Astrocyte of the spinal cord (primary cell): ENCODE measurements around the gene MPPED1.

Experiments
- DNase-seq: peaks from one replicate; pipeline ENCODE4 v3.0.0; 2011; ENCODE audit warnings: low read depth, low spot score
- H3K4me3 ChIP-seq: 2 replicates; pipeline ENCODE4 v1.5.1; 2011; ENCODE audit warnings: low read depth, mild to moderate bottlenecking, low read length, moderate library complexity
- in situ Hi-C: cut with HindIII; loops from 2 replicates; pipeline ENCODE4 v1.10.0; 2017; ENCODE audit warnings: low sequenced_read_pairs
- TF ChIP-seq, protein P1 (sequence below): IDR thresholded peaks from 2 replicates; pipeline ENCODE4 v1.5.1; 2012; ENCODE audit warnings: low read depth, mild to moderate bottlenecking, low read length, inconsistent platforms

The MPPED1 gene

DNA sequence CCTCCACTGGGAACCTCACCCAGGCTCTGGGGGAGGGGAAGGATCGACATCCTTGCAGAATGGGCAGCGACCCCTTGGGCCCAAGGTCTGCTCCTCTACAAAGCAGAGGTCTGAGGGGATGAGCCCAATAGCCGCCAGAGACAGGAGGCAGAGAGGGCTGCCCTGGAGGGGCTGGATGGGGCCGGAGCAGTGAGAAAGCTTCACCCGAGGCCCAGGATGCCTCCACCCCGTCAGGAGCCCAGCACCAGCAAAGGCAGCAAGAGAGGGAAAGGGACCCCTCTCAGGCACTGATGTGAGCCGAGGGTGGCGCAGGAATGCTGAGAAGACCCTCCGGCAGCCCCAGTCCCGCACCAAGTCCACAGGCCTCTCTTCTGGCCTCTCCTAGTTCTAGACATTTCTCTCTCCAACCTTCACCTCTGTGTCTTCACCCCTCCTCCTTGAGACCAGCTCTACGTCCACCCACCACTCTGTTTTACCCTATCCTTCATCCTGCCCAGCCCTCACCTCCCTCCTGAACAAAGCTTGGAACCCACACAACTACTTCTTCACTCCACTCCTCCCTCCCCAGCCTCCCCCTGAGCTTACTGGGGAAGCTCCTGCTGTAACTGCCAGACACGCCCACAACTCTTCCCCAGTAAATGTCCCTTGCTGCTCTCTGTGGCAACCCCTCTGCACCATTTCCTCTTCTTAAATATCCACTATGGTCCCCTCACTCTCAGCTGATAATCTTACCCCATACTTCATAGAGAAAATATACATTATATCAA lies 131.9 kb downstream of the MPPED1 start:
- no peak for DNase-seq
- H3K4me3 ChIP-seq = no peak overlapping the region
- in situ Hi-C loops = no loop called here
- TF ChIP-seq, protein P1, sequence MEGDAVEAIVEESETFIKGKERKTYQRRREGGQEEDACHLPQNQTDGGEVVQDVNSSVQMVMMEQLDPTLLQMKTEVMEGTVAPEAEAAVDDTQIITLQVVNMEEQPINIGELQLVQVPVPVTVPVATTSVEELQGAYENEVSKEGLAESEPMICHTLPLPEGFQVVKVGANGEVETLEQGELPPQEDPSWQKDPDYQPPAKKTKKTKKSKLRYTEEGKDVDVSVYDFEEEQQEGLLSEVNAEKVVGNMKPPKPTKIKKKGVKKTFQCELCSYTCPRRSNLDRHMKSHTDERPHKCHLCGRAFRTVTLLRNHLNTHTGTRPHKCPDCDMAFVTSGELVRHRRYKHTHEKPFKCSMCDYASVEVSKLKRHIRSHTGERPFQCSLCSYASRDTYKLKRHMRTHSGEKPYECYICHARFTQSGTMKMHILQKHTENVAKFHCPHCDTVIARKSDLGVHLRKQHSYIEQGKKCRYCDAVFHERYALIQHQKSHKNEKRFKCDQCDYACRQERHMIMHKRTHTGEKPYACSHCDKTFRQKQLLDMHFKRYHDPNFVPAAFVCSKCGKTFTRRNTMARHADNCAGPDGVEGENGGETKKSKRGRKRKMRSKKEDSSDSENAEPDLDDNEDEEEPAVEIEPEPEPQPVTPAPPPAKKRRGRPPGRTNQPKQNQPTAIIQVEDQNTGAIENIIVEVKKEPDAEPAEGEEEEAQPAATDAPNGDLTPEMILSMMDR = no peak

DNA sequence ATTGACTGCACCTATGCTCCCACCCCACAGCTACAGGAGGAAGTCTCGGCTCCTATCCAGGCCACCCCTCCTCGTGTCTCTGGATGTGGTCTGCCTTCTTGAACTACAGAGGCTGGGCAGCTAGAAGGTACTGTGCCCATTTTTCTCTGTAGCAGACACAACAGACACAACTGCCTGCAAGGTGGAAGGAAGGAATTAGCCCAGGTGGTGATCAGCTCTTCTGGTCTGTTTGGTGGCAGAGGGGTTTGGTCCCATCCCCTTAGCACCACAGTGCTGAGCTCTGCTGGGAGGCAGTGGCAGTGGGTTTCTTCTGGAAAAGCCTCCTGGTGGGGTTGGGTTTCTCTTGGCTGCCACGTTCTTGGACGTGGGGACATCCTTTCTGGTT lies 132.5 kb downstream of the MPPED1 start:
- in situ Hi-C loops = no loop called here
- TF ChIP-seq, protein P1 = no peak
- DNase-seq = no peak
- no peak overlapping the region for H3K4me3 ChIP-seq

DNA sequence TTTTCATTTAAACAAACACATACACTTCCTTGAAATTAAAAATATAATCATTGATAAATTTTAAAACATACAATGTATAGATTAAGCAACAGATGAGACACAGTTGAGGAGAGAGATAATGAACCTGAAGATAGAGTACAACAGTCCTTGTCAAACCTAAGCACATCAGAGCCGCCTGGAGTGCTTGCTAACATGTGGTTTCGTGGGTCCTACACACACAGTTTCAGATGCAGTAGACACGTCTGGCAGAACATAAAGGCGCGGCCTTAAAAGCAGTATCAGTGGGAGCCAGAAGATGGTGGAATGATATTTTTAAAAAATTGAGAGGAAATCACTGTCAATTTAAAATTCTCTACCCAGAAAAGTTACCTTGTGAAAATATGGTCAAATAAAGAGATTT lies 134.4 kb downstream of the MPPED1 start:
- TF ChIP-seq, protein P1 = no peak
- H3K4me3 ChIP-seq = no peak overlapping the region
- in situ Hi-C loops = no loop called here
- no peak for DNase-seq

DNA sequence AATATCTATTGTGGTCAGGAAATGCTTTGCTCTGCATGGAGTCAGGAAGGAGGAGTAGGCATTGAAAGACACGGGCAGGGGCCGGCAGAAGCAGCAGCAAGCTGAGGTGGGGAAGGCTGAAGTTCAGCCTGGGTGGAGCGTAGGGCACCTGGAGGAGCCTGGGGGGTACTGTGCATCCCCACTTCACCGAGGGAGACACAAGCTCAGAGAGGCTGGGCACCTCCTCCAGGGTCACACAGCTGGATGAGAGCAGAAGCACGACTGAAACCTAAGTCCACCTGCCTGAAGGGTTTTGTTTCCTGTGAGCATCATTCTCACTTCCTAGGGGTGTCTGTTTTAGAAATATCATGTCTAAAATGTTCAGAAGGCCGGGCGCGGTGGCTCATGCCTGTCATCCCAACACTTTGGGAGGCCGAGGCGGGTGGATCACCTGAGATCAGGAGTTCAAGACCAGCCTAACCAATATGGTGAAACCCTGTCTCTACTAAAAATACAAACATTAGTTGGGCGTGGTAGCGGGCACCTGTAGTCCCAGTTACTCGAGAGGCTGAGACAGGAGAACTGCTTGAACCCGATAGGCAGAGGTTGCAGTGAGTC lies 138.3 kb downstream of the MPPED1 start:
- no peak for DNase-seq
- TF ChIP-seq, protein P1 = no peak
- in situ Hi-C loops = no loop called here
- H3K4me3 ChIP-seq = no peak overlapping the region

DNA sequence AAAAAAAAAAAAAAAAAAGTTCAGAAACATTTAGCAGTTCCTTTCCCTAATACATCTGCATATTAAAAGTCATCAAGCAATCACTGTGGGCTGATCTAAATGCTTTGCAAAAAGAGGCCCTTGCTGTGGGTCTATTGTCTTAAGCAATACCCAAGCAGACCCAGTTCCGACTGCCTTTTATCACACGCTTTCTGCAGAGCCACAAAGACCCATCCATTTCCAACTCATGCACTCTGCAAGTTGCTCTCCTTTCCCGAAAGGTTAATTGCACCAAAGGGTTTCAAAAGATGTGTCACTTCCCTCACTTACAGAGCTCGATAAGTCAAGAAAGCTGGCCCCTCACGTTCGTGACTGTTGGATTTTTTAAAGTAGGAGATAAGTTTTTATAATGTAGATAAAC lies 138.9 kb downstream of the MPPED1 start:
- TF ChIP-seq, protein P1 = no peak
- no peak for DNase-seq
- H3K4me3 ChIP-seq = no peak overlapping the region
- in situ Hi-C loops = no loop called here

DNA sequence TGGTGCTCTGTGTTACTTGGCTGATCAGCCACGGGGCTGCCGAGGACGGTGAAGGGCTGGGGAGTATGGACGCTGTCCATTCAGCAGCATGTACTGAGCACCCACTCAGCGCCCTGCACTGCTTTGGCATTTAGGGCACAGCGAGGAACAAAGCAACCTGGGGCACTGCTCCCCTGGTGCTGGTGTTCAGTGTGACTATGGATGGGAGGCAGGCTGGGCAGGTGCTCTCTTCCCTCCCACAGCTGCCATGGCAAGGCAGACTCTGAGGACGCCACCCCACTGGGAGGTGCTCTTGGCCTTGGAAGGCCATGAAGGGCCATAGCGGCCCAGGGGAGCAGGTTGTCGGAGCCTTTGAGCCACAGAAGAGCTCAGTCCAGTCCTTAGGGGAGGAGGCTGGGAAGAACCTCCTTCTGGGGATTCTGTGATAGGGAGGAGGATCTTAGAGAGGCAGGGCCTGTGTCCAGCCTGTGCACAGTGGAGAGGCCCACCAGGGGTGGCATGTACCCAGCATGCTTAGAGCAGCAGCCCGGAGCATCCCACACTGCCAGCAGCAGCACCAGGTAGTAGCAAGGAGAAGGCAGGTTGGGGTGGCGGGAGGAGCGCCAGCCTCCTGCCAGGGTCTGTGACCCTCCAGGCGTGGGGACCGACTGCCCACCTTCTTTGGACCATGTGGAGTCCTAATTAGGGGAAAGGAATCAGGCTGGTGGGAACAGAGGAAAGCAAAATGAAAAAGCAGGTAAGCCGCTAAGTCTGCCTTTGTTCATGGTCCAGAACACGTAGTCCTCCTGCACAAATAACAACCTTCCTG lies 141.8 kb downstream of the MPPED1 start:
- DNase-seq = no peak
- in situ Hi-C loops = no loop called here
- TF ChIP-seq, protein P1 = no peak

More for the DNA sequence above, 141.8 kb downstream of the MPPED1 start:
- H3K4me3 ChIP-seq = no peak overlapping the region
